Vagina (tissue), 2 donors: ENCODE data around the gene FBXW5. TPM values are rescaled to one million over a fixed set of nuclear protein-coding genes. Genes with fewer than 3 reads are reported as not detected.

Source experiments
- DNase-seq, 2 donors: peaks; one replicate each; pipeline ENCODE4 v3.0.0-alpha.2; 2017; ENCODE audit errors: extremely low spot score in 2 of 2
- H3K27ac ChIP-seq: fragments of 200-600 bp; sonication (generic); one replicate; pipeline ENCODE4 v1.5.1; 2019
- H3K27me3 ChIP-seq: fragments of 200-600 bp; sonication (generic); one replicate; pipeline ENCODE4 v1.5.1; 2019
- H3K36me3 ChIP-seq, 2 donors: fragments of 200-600 bp; sonication (generic); one replicate each; pipeline ENCODE4 v1.5.1; 2017 to 2019
- H3K4me1 ChIP-seq: fragments of 200-600 bp; sonication (generic); one replicate; pipeline ENCODE4 v1.5.1; 2019
- H3K4me3 ChIP-seq, 2 donors: fragments of 200-600 bp; sonication (generic); 1 replicate in 1 of 2; 2 replicates in 1 of 2; pipeline ENCODE4 v1.5.1; 2016 to 2019
- H3K9me3 ChIP-seq: fragments of 200-600 bp; sonication (generic); one replicate; pipeline ENCODE4 v1.5.1; 2019
- CTCF ChIP-seq, 3 experiments: fragments of 450-650 bp in 2 of 3; fragments of 200-600 bp in 1 of 3; sonication (generic) in 1 of 3; IDR thresholded peaks; one replicate each; pipeline ENCODE4 v1.5.1; 2017 to 2019; ENCODE audit warnings: antibody characterized with exemption in 3 of 3, mild to moderate bottlenecking in 2 of 3, moderate library complexity in 2 of 3
- POLR2A ChIP-seq, 2 donors: fragments of 450-650 bp; IDR thresholded peaks; one replicate each; pipeline ENCODE4 v1.6.1; 2017; ENCODE audit warnings: antibody characterized with exemption in 2 of 2, mild to moderate bottlenecking in 2 of 2, moderate library complexity in 2 of 2
- POLR2AphosphoS5 ChIP-seq, 2 donors: sonication (generic); formaldehyde crosslinking; IDR thresholded peaks; one replicate each; pipeline ENCODE4 v1.9.0; 2017; ENCODE audit warnings: antibody characterized with exemption in 2 of 2, mild to moderate bottlenecking in 2 of 2, low read depth in 1 of 2; ENCODE audit not compliant: insufficient read depth in 1 of 2
- intact Hi-C: fragments of 100-400 bp; cut with DNase I; formaldehyde crosslinking; loops from one replicate; pipeline ENCODE4 v1.15.1; 2023
- total RNA-seq: library from RNA; depleted of rRNA; stranded (reverse); fragments of >200 nt; gene quantifications from one replicate; pipeline ENCODE4 v1.2.3, GENCODE V29; 2016

The FBXW5 gene
- total RNA-seq, 1 donor from 2014 or later = 125 TPM

- Histone ChIP-seq H3K4me3 (no peak overlapping the region), H3K27me3 (no peaks in the 10 kb centered on the region), H3K36me3 (no peaks in the 10 kb centered on the region), H3K9me3 (no peaks in the 10 kb centered on the region), H3K27ac (peak overlapping the region; percentile 87), H3K4me1 (peaks cover 43% of the 10 kb centered on the region)
- DNase-seq = no peak
- intact Hi-C loops = no loop called here
- TF ChIP-seq POLR2A (IDR thresholded peaks at IDR 0.05) (no peak), CTCF (IDR thresholded peaks at IDR 0.05) (no peak), POLR2AphosphoS5 (IDR thresholded peaks at IDR 0.05; ENCODE audit: insufficient read depth in 1 of 2, low read depth in 1 of 2) (no peak)
Observed at GRCh38 chr9:136975644-136976043, 31.1 kb upstream of the FBXW5 start.

- Histone ChIP-seq H3K4me1 (peaks cover 42% of the 10 kb centered on the region), H3K9me3 (no peaks in the 10 kb centered on the region), H3K27me3 (no peaks in the 10 kb centered on the region), H3K36me3 (no peaks in the 10 kb centered on the region), H3K4me3 (no peak overlapping the region), H3K27ac (peak overlapping the region; percentile 87)
- intact Hi-C loops = no loop called here
- DNase-seq = no peak
- TF ChIP-seq POLR2AphosphoS5 (IDR thresholded peaks at IDR 0.05; ENCODE audit: insufficient read depth in 1 of 2, low read depth in 1 of 2) (peak in 1 of 2 donors; percentile 16), CTCF (IDR thresholded peaks at IDR 0.05) (no peak), POLR2A (IDR thresholded peaks at IDR 0.05) (no peak)
Observed at GRCh38 chr9:136974817-136975535, 30.4 kb upstream of the FBXW5 start.

- no peak overlapping the region for H3K27ac ChIP-seq
- no peak overlapping the region for H3K4me3 ChIP-seq
- no peak for DNase-seq
- intact Hi-C loops = no loop called here
- TF ChIP-seq CTCF (IDR thresholded peaks at IDR 0.05) (no peak), POLR2AphosphoS5 (IDR thresholded peaks at IDR 0.05; ENCODE audit: insufficient read depth in 1 of 2, low read depth in 1 of 2) (no peak), POLR2A (IDR thresholded peaks at IDR 0.05) (no peak)
- no peaks in the 10 kb centered on the region for H3K27me3 ChIP-seq
- no peaks in the 10 kb centered on the region for H3K36me3 ChIP-seq
- peaks cover 42% of the 10 kb centered on the region for H3K4me1 ChIP-seq
- H3K9me3 ChIP-seq = no peaks in the 10 kb centered on the region
Observed at GRCh38 chr9:136973618-136974617, 29.4 kb upstream of the FBXW5 start.

- no peak for TF ChIP-seq POLR2A (IDR thresholded peaks at IDR 0.05)
- TF ChIP-seq CTCF (IDR thresholded peaks at IDR 0.05) = no peak
- no peak for TF ChIP-seq POLR2AphosphoS5 (IDR thresholded peaks at IDR 0.05; ENCODE audit: insufficient read depth in 1 of 2, low read depth in 1 of 2)
- no peaks in the 10 kb centered on the region for H3K27me3 ChIP-seq
- intact Hi-C loops = no loop called here
- no peaks in the 10 kb centered on the region for H3K36me3 ChIP-seq
- no peak for DNase-seq
- no peak overlapping the region for H3K4me3 ChIP-seq
- no peaks in the 10 kb centered on the region for H3K9me3 ChIP-seq
- peaks cover 35% of the 10 kb centered on the region for H3K4me1 ChIP-seq
- H3K27ac ChIP-seq = no peak overlapping the region
Observed at GRCh38 chr9:136972743-136973142, 28.2 kb upstream of the FBXW5 start.
